OCI-LY7 (cell line): Measurements from ENCODE around the gene ARPC3. TPM values are rescaled to one million over a fixed set of nuclear protein-coding genes. Genes with fewer than 3 reads are reported as not detected.
A peak's percentile ranks its signal among the peaks of the same experiment; 100 is the strongest.

Experiments
- BruUV-seq: library from RNA; stranded (reverse); fragments of 400-500 nt; replicated peaks from 2 replicates; lab custom pipeline; 2021; lab: Mats Ljungman, UMichigan
- CTCF ChIA-PET: fragments of 300-600 bp; sonication (Branson Sonifier 250); formaldehyde crosslinking; loops from one replicate; lab custom pipeline; 2022; ENCODE audit warnings: antibody characterized with exemption; ENCODE audit not compliant: unreplicated experiment; lab: Charles Lee
- POLR2A ChIA-PET: fragments of 300-600 bp; sonication (Branson Sonifier 250); formaldehyde crosslinking; loops from one replicate; lab custom pipeline; 2022; ENCODE audit warnings: antibody characterized with exemption; lab: Charles Lee
- DNase-seq: peaks from one replicate; pipeline ENCODE4 v3.0.0-alpha.2; 2015; ENCODE audit warnings: low spot score
- H2AFZ ChIP-seq: fragments of 200-600 bp; sonication (generic), shearing (Covaris generic); 2 replicates; pipeline ENCODE4 v1.6.1; 2014; ENCODE audit warnings: mild to moderate bottlenecking, antibody characterized with exemption, low read length, moderate library complexity
- H3K27ac ChIP-seq: fragments of 200-600 bp; sonication (generic); 2 replicates; pipeline ENCODE4 v1.5.1; 2014; ENCODE audit warnings: mixed run types, low read depth, mild to moderate bottlenecking, moderate library complexity, low read length, inconsistent platforms; ENCODE audit not compliant: poor library complexity, severe bottlenecking
- H3K36me3 ChIP-seq: fragments of 200-600 bp; sonication (generic); 2 replicates; pipeline ENCODE4 v1.6.1; 2014; ENCODE audit warnings: mild to moderate bottlenecking, antibody characterized with exemption, low read length, moderate library complexity, mixed read lengths; ENCODE audit not compliant: insufficient read depth
- H3K4me1 ChIP-seq: fragments of 200-600 bp; sonication (generic); 2 replicates; pipeline ENCODE4 v1.5.1; 2014; ENCODE audit warnings: mild to moderate bottlenecking, low read length; ENCODE audit not compliant: insufficient read depth, poor library complexity, severe bottlenecking
- H3K4me2 ChIP-seq: fragments of 200-600 bp; sonication (generic); 2 replicates; pipeline ENCODE4 v1.6.1; 2014; ENCODE audit warnings: mild to moderate bottlenecking, low read length
- H3K4me3 ChIP-seq: fragments of 200-600 bp; sonication (generic); 2 replicates; pipeline ENCODE4 v1.5.1; 2014; ENCODE audit warnings: mild to moderate bottlenecking, low read depth, low read length; ENCODE audit not compliant: poor library complexity, severe bottlenecking
- H3K79me2 ChIP-seq: fragments of 200-600 bp; sonication (generic); 2 replicates; pipeline ENCODE4 v1.6.1; 2016; ENCODE audit warnings: low read depth, mild to moderate bottlenecking, low read length, moderate library complexity, mixed read lengths; ENCODE audit not compliant: insufficient read depth
- H3K9me2 ChIP-seq: fragments of 200-600 bp; sonication (generic); 2 replicates; pipeline ENCODE4 v1.6.1; 2016; ENCODE audit warnings: mild to moderate bottlenecking, low read length, mixed read lengths; ENCODE audit not compliant: insufficient read depth
- H3K9me3 ChIP-seq: fragments of 200-600 bp; sonication (generic); 2 replicates; pipeline ENCODE4 v1.6.1; 2014; ENCODE audit warnings: mild to moderate bottlenecking, mixed run types, low read length, mixed read lengths
- H4K20me1 ChIP-seq: fragments of 200-600 bp; sonication (generic); 2 replicates; pipeline ENCODE4 v1.6.1; 2014; ENCODE audit warnings: mild to moderate bottlenecking, antibody characterized with exemption, low read length, moderate library complexity, mixed read lengths; ENCODE audit not compliant: insufficient read depth
- CTCF ChIP-seq: fragments of 200-600 bp; sonication (generic); conservative IDR thresholded peaks from 2 replicates; pipeline ENCODE4 v1.5.1; 2014; ENCODE audit warnings: mild to moderate bottlenecking, antibody characterized with exemption, low read length, moderate library complexity, mixed read lengths
- EZH2phosphoT487 ChIP-seq: fragments of 200-600 bp; sonication (generic); IDR thresholded peaks from 2 replicates; pipeline ENCODE4 v1.6.1; 2018; ENCODE audit warnings: low read depth, borderline replicate concordance, mild to moderate bottlenecking, mixed run types, antibody characterized with exemption, low read length, moderate library complexity, mixed read lengths
- intact Hi-C: fragments of 100-400 bp; cut with micrococcal nuclease; formaldehyde crosslinking; loops from one replicate; pipeline ENCODE4 v1.10.0; 2022; ENCODE audit not compliant: unreplicated experiment
- small RNA-seq: library from RNA; depleted of rRNA; stranded (forward); fragments of <200 nt; gene quantifications from one replicate; pipeline ENCODE3, GENCODE V24; 2014
- total RNA-seq, 2 experiments: library from RNA; depleted of rRNA in 1 of 2; stranded (reverse); fragments of >200 nt in 1 of 2; shearing (Covaris generic) in 1 of 2; gene quantifications; 2 replicates each; pipeline ENCODE4 v1.2.3, GENCODE V29; 2014 to 2022

Gene ARPC3
- total RNA-seq, 2 experiments from 2014 or later: 256 to 385 TPM

GRCh38 chr12:110403976-110404682 is 46.0 kb downstream of the ARPC3 start:
- H3K27ac ChIP-seq: peak overlapping the region; percentile 87
- peak overlapping the region; percentile 99 for H2AFZ ChIP-seq
- H4K20me1 ChIP-seq: no peaks in the 10 kb centered on the region; the same call in 1 of the 2 replicates
- peaks cover 31% of the 10 kb centered on the region for H3K4me1 ChIP-seq
- TF ChIP-seq EZH2phosphoT487 (no peak), CTCF (no peak)
- H3K79me2 ChIP-seq: peaks cover 44% of the 10 kb centered on the region
- intact Hi-C loops: loop anchor here (2.0 kb wide), 1 partner anchor 33 kb away; no protein-coding TSS in a partner anchor
- TSS peak; percentile 99 for BruUV-seq
- POLR2A ChIA-PET: interaction anchor here (0.5 to 1.1 kb wide), 6 partner anchors 13 to 315 kb away, joined by 3 to 6 read pairs (median 4); partner anchors contain the start of gene FAM216A
- peak; percentile 94 for DNase-seq
- H3K36me3 ChIP-seq: peaks cover 33% of the 10 kb centered on the region
- H3K4me3 ChIP-seq: peak overlapping the region; percentile 78
- H3K9me2 ChIP-seq: no peaks in the 10 kb centered on the region
- H3K9me3 ChIP-seq: no peaks in the 10 kb centered on the region
- H3K4me2 ChIP-seq: peak overlapping the region; percentile 81
- CTCF ChIA-PET: no interaction called here

GRCh38 chr12:110403146-110403975 is 46.8 kb downstream of the ARPC3 start, which contains the start of gene ANAPC7:
Gene ANAPC7, minus strand, starts transcription at chr12:110403708. Its CDS starts 81 bp downstream, at chr12:110403627.
- 0 out of 2 replicates have a peak, but pooled peaks have one; percentile 26 for TF ChIP-seq CTCF
- TF ChIP-seq EZH2phosphoT487: no peak
- intact Hi-C loops: loop anchor here (2.0 kb wide), 1 partner anchor 33 kb away; no protein-coding TSS in a partner anchor
- H3K79me2 ChIP-seq: peaks cover 52% of the 10 kb centered on the region
- H3K9me3 ChIP-seq: no peaks in the 10 kb centered on the region
- peak within 1 kb of the TSS; percentile 78 for H3K4me3 ChIP-seq
- peak within 1 kb of the TSS; percentile 87 for H3K27ac ChIP-seq
- ChIA-PET POLR2A (interaction anchor here (1.4 to 1.7 kb wide), 2 partner anchors 12 to 28 kb away, joined by 4 to 8 read pairs; no protein-coding TSS in a partner anchor), CTCF (interaction anchor here (0.6 kb wide), 1 partner anchor 1242 kb away, joined by 3 read pairs; no protein-coding TSS in a partner anchor)
- H3K9me2 ChIP-seq: no peaks in the 10 kb centered on the region
- peaks cover 31% of the 10 kb centered on the region for H3K4me1 ChIP-seq
- TSS peak; percentile 72 for BruUV-seq
- peak within 1 kb of the TSS; percentile 81 for H3K4me2 ChIP-seq
- peak; percentile 95 for DNase-seq
- peak within 1 kb of the TSS; percentile 99 for H2AFZ ChIP-seq
- H4K20me1 ChIP-seq: no peaks in the 10 kb centered on the region; the same call in 1 of the 2 replicates
- H3K36me3 ChIP-seq: peaks cover 40% of the 10 kb centered on the region

Small RNA genes lying within 50 kb of the gene (small RNA-seq; reads per million reads assigned to genes)
- gene RF00278: not detected

Other genes starting within 250 kb of the ARPC3 start
- gene ATP2A2, start 169.1 kb downstream of the ARPC3 start, total RNA-seq (2014; rRNA removed; shearing (Covaris generic)): 84.1 and 93.5 TPM in 2 replicates
- 166 and 178 TPM in 2 replicates for gene ATP2A2, start 169.1 kb downstream of the ARPC3 start, total RNA-seq (2022)
- 84.7 and 105 TPM in 2 replicates for gene ANAPC7, start 46.6 kb downstream of the ARPC3 start, total RNA-seq (2014; rRNA removed; shearing (Covaris generic))
- 120 and 136 TPM in 2 replicates for gene ANAPC7, start 46.6 kb downstream of the ARPC3 start, total RNA-seq (2022)
- gene GPN3, start 17.9 kb upstream of the ARPC3 start, total RNA-seq (2014; rRNA removed; shearing (Covaris generic)): 18.6 and 24.2 TPM in 2 replicates
- 39.9 and 43.7 TPM in 2 replicates for gene GPN3, start 17.9 kb upstream of the ARPC3 start, total RNA-seq (2022)
- 62.5 and 64.6 TPM in 2 replicates for gene FAM216A, start 18.5 kb upstream of the ARPC3 start, total RNA-seq (2014; rRNA removed; shearing (Covaris generic))
- 58.3 and 62.4 TPM in 2 replicates for gene FAM216A, start 18.5 kb upstream of the ARPC3 start, total RNA-seq (2022)
- gene VPS29, start 51.8 kb upstream of the ARPC3 start, total RNA-seq (2014; rRNA removed; shearing (Covaris generic)): 52.3 and 80.3 TPM in 2 replicates
- 162 and 168 TPM in 2 replicates for gene VPS29, start 51.8 kb upstream of the ARPC3 start, total RNA-seq (2022)
- 0.46 and 0.76 TPM in 2 replicates for gene RAD9B, start 52.0 kb upstream of the ARPC3 start, total RNA-seq (2014; rRNA removed; shearing (Covaris generic))
- gene RAD9B, start 52.0 kb upstream of the ARPC3 start, total RNA-seq (2022): 1.9 and 3.0 TPM in 2 replicates
- 8.3 and 11.4 TPM in 2 replicates for gene PPTC7, start 133.0 kb upstream of the ARPC3 start, total RNA-seq (2014; rRNA removed; shearing (Covaris generic))
- gene PPTC7, start 133.0 kb upstream of the ARPC3 start, total RNA-seq (2022): 29.7 and 30.6 TPM in 2 replicates
- gene TCTN1, start 163.8 kb upstream of the ARPC3 start, total RNA-seq (2014; rRNA removed; shearing (Covaris generic)): 4.0 and 8.7 TPM in 2 replicates
- gene TCTN1, start 163.8 kb upstream of the ARPC3 start, total RNA-seq (2022): 19.9 and 21.0 TPM in 2 replicates
- gene HVCN1, start 238.8 kb upstream of the ARPC3 start, total RNA-seq (2014; rRNA removed; shearing (Covaris generic)): 6.4 and 9.3 TPM in 2 replicates
- gene HVCN1, start 238.8 kb upstream of the ARPC3 start, total RNA-seq (2022): 4.5 and 4.9 TPM in 2 replicates